T-cell (primary cell): Measurements from ENCODE around the gene CRTC1. TPM values are rescaled to one million over a fixed set of nuclear protein-coding genes. Genes with fewer than 3 reads are reported as not detected.

Experiments used
- ATAC-seq, 4 experiments: fragments of 200-7000 bp in 3 of 4; fragments of 150-1000 bp in 1 of 4; cut with Tn5 transposase; replicated peaks in 1 of 4; 1 replicate in 3 of 4; 2 replicates in 1 of 4; pipeline ENCODE4 v1.10.0; 2021; ENCODE audit warnings: moderate library complexity in 3 of 4, mild to moderate bottlenecking in 2 of 4, moderate number of reproducible peaks in 1 of 4
- CTCF ChIA-PET, 2 donors: fragments of 300-600 bp; sonication (Branson Sonifier 250); formaldehyde crosslinking; loops; one replicate each; lab custom pipeline; 2022; ENCODE audit warnings: antibody characterized with exemption in 2 of 2; lab: Charles Lee
- POLR2A ChIA-PET, 2 donors: fragments of 300-600 bp; sonication (Branson Sonifier 250); formaldehyde crosslinking; loops; one replicate each; lab custom pipeline; 2022; ENCODE audit warnings: antibody characterized with exemption in 2 of 2; lab: Charles Lee
- DNase-seq, 35 experiments: peaks; one replicate each; pipeline versions ENCODE4 v3.0.0 to v3.0.0-alpha.2; 2013 to 2023
- H3K27ac ChIP-seq: one replicate; pipeline ENCODE4 v1.5.1; 2013; ENCODE audit warnings: low read length
- H3K27me3 ChIP-seq, 2 experiments: replicated peaks in 1 of 2; 1 replicate in 1 of 2; 2 replicates in 1 of 2; pipeline versions ENCODE4 v1.6.1 to v1.7.0; 2013; ENCODE audit warnings: low read length in 1 of 2, mixed read lengths in 1 of 2; ENCODE audit not compliant: control insufficient read depth in 2 of 2, insufficient read depth in 2 of 2; ENCODE audit errors: extremely low read depth in 1 of 2
- H3K36me3 ChIP-seq, 2 donors: 1 replicate in 1 of 2; 2 replicates in 1 of 2; pipeline versions ENCODE4 v1.6.1 to v1.7.0; 2013; ENCODE audit warnings: low read length in 1 of 2; ENCODE audit not compliant: control insufficient read depth in 2 of 2, insufficient read depth in 1 of 2; ENCODE audit errors: extremely low read depth in 1 of 2
- H3K4me1 ChIP-seq, 2 experiments: 1 replicate in 1 of 2; 2 replicates in 1 of 2; pipeline versions ENCODE4 v1.6.1 to v1.7.0; 2013; ENCODE audit warnings: low read length in 2 of 2, mixed read lengths in 1 of 2; ENCODE audit not compliant: insufficient read depth in 2 of 2, control insufficient read depth in 1 of 2; ENCODE audit errors: extremely low read depth in 1 of 2
- H3K4me3 ChIP-seq, 2 donors: 1 replicate in 1 of 2; 2 replicates in 1 of 2; pipeline versions ENCODE4 v1.5.1 to v1.7.0; 2013; ENCODE audit warnings: mild to moderate bottlenecking in 2 of 2, low read length in 1 of 2, moderate library complexity in 1 of 2; ENCODE audit not compliant: control insufficient read depth in 1 of 2; ENCODE audit errors: extremely low read depth in 1 of 2
- H3K9me3 ChIP-seq: 2 replicates; pipeline ENCODE4 v1.7.0; 2013
- H3K27ac Mint-ChIP-seq, 2 donors: one replicate each; pipeline ENCODE4 v1.8.0; 2020 to 2021; ENCODE audit warnings: mild to moderate bottlenecking in 2 of 2, mixed read lengths in 2 of 2
- H3K27me3 Mint-ChIP-seq, 2 donors: one replicate each; pipeline ENCODE4 v1.8.0; 2021 to 2022; ENCODE audit warnings: mixed read lengths in 2 of 2
- H3K36me3 Mint-ChIP-seq: one replicate; pipeline ENCODE4 v1.8.0; 2021; ENCODE audit warnings: mixed read lengths
- H3K4me1 Mint-ChIP-seq, 3 donors: one replicate each; pipeline ENCODE4 v1.8.0; 2020 to 2022; ENCODE audit warnings: mixed read lengths in 3 of 3, mild to moderate bottlenecking in 1 of 3
- H3K4me3 Mint-ChIP-seq, 3 donors: one replicate each; pipeline ENCODE4 v1.8.0; 2020 to 2022; ENCODE audit warnings: mild to moderate bottlenecking in 3 of 3, mixed read lengths in 3 of 3, moderate library complexity in 3 of 3
- H3K9me3 Mint-ChIP-seq, 3 donors: one replicate each; pipeline ENCODE4 v1.8.0; 2020 to 2022; ENCODE audit warnings: mixed read lengths in 3 of 3
- WGBS: methylation state at CpG from one replicate; pipeline ENCODE4 v1.1.5; 2013; ENCODE audit warnings: missing lambda C conversion rate; ENCODE audit not compliant: insufficient coverage; 5-methylcytosine and 5-hydroxymethylcytosine counted together
- total RNA-seq, 35 experiments: library from RNA in 6 of 35; stranded (reverse) in 6 of 35; fragments of 120-200 nt in 1 of 35; gene quantifications; one replicate each; pipeline versions ENCODE4 v1.2.1 to v1.2.4 and lab custom pipeline; 2013 to 2026

The CRTC1 gene
- total RNA-seq, 5 donors from 2014 or later (not counting 1 experiment from before 2014, with no cell fraction given): 19.6 to 26.9 (median 25.0) TPM

DNA sequence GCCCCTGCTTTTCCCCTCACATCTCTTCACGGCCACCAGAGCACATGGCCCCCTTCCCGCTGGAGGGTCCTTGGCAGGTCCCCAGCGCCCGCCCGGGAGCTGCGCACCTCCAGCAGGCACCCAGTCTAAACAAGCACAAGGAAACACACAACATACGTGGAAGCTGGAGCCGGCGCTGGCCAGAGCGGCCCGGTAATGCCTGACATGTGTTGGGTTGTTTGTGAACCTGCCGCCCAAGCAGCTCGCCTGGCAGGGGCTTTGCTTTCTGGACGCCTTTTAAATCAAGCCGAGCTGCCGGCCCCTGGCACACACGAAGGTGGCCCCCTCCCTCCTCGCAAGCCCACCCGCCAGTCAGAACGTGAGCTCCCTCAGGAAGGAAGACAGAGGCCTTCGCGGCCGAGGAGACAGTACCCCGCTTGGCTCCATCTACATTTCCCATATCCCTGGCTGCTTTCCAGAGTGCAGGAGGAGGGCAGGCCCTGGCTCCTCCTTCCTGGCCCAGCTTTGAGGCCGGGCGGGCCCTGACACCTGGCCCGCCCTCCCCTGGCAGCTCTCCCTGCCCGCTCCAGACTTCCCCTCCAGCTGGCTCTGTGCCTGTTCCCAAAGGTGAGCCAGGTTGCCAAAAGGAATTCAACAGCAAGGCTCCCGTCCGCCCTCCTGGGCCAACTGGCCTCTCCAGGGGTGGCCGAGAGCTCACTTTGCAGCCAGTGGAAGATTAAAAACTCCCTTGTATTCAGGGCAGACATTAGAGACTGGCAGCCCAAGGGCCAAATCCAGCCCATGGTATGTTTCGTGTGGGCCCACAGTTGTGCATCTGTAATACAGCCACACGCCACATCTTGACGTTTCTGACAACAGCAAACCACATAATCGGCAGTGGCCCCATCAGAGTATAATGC lies 78.9 kb downstream of the CRTC1 start:
- CTCF ChIA-PET: interaction anchor here in 1 of 2 donors (0.6 kb wide), 1 partner anchor 397 kb away, joined by 3 read pairs; no protein-coding TSS in a partner anchor

DNA sequence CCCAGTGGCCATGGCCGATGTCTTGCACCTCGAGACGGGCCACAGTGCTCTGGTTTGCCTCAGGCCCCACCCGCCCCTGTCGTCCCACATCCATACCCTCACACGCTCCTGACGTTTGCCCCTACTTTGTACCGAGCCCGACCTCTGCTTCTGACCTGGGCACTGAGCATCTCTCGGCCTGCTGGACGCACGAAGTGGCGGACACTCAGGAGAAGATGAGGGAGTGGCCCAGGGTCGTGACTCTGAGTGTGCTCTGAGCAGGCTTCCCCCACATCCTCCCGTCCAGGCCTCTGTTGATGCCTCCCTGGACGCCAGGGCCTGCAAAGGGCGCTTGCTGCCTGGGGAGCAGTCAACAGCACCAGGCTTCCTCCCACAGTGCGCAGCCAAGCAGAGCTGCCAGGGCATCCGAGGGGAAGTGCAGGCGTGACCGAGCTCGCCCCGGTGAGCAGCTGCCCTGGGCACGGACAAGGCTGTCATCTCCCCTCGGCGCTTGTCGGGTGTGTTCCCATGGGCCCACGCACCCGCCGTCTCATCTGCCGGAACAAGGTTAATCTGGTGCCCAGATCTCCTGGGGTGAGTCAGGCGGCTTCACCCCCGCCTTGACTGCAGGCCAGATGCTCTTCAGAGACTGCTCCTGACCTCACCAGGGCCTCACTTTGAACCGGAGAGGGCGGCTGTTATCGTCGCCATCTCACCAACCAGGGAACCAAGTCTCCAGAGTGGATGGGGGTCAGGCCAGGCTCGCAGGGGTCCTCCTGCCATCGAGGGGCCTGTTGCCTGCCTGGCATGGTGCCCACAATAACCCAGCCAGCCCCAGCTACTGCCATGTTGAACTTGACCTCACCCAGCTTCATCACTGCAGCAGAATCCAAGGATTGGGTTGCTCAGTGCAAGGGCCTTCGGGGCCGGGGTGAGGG lies 80.5 kb downstream of the CRTC1 start:
- WGBS: 91% methylated on average over 28 of the region's 41 CpGs
- H3K4me3 Mint-ChIP-seq: no peak overlapping the region
- POLR2A ChIA-PET: interaction anchor here in 1 of 2 donors (0.6 kb wide), 1 partner anchor 1593 kb away, joined by 5 read pairs; no protein-coding TSS in a partner anchor
- H3K27me3 Mint-ChIP-seq: no peaks in the 10 kb centered on the region
- H3K4me3 ChIP-seq: no peak overlapping the region
- CTCF ChIA-PET: no interaction called here
- H3K27me3 ChIP-seq: no peaks in the 10 kb centered on the region
- H3K4me1 Mint-ChIP-seq: no peaks in the 10 kb centered on the region
- H3K27ac ChIP-seq: no peak overlapping the region
- no peak for DNase-seq
- peak in 1 of 4 experiments; percentile 17 for ATAC-seq
- H3K9me3 Mint-ChIP-seq: no peaks in the 10 kb centered on the region
- no peak overlapping the region for H3K27ac Mint-ChIP-seq
- no peaks in the 10 kb centered on the region for H3K9me3 ChIP-seq
- peaks cover 8% of the 10 kb centered on the region for H3K36me3 Mint-ChIP-seq
- H3K36me3 ChIP-seq: no peaks in the 10 kb centered on the region
- H3K4me1 ChIP-seq: no peaks in the 10 kb centered on the region

More for the DNA sequence above, 78.9 kb downstream of the CRTC1 start:
- no peaks in the 10 kb centered on the region for H3K4me1 Mint-ChIP-seq
- H3K4me3 Mint-ChIP-seq: no peak overlapping the region
- no peaks in the 10 kb centered on the region for H3K27me3 Mint-ChIP-seq
- ATAC-seq (no peak), DNase-seq (no peak)
- no peak overlapping the region for H3K4me3 ChIP-seq
- POLR2A ChIA-PET: no interaction called here
- no peaks in the 10 kb centered on the region for H3K9me3 Mint-ChIP-seq
- no peak overlapping the region for H3K27ac ChIP-seq
- no peak overlapping the region for H3K27ac Mint-ChIP-seq
- WGBS: 81% methylated on average over 21 of the region's 35 CpGs
- H3K9me3 ChIP-seq: no peaks in the 10 kb centered on the region
- no peaks in the 10 kb centered on the region for H3K36me3 ChIP-seq
- H3K27me3 ChIP-seq: no peaks in the 10 kb centered on the region
- no peaks in the 10 kb centered on the region for H3K4me1 ChIP-seq
- peaks cover 4% of the 10 kb centered on the region for H3K36me3 Mint-ChIP-seq

DNA sequence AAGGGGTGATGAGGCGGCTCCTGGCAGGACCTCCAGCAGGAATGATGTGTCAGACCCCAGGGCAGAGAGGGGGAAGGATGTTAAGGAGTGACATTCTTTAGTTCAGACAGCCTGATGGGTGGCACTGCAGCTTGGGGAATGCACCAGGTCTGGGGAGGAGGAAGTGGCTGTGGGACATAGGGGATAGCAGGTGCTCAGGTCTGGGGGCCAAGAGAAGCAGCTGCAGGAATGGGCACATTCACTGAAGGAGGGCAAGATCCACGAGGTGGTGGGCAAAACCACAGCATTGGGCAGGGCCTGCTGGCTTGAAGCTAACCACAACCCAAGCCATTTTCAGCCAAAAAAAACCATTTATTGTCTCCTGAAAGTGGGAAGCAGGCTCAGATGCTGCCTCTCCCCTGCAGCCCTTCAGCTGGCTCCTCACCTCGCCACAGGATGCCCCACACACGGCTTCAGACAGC lies 81.1 kb downstream of the CRTC1 start:
- no peaks in the 10 kb centered on the region for H3K27me3 Mint-ChIP-seq
- H3K9me3 Mint-ChIP-seq: no peaks in the 10 kb centered on the region
- H3K4me3 Mint-ChIP-seq: no peak overlapping the region
- Histone ChIP-seq H3K4me1 (no peaks in the 10 kb centered on the region), H3K4me3 (no peak overlapping the region), H3K36me3 (peaks cover 0 to 2% of the 10 kb centered on the region in 2 donors), H3K9me3 (no peaks in the 10 kb centered on the region), H3K27me3 (no peaks in the 10 kb centered on the region), H3K27ac (no peak overlapping the region)
- 70% methylated on average over 2 of the region's 4 CpGs for WGBS
- ChIA-PET POLR2A (interaction anchor here in 1 of 2 donors (0.6 kb wide), 1 partner anchor 1594 kb away, joined by 5 read pairs; no protein-coding TSS in a partner anchor), CTCF (no interaction called here)
- ATAC-seq: no peak
- no peak overlapping the region for H3K27ac Mint-ChIP-seq
- no peak for DNase-seq
- H3K36me3 Mint-ChIP-seq: peaks cover 8% of the 10 kb centered on the region
- H3K4me1 Mint-ChIP-seq: no peaks in the 10 kb centered on the region

DNA sequence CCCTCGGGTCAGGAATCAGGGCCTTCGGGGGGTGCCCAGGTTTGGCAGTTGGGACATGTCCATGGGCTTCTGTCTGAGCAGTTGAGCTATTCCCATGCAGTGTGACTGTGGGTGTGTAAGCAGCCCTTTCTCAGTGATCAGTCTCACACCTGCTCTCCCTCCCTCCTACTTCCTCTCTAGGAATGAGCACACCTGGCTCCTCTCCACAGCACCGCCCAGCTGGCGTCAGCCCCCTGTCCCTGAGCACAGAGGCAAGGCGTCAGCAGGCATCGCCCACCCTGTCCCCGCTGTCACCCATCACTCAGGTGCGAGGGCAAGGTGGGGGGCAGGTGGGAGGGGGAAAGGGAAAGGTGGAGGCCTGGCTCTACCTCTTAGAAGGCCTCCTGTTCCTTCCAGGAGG lies 81.7 kb downstream of the CRTC1 start:
- no peak overlapping the region for H3K27ac ChIP-seq
- H3K9me3 Mint-ChIP-seq: no peaks in the 10 kb centered on the region
- no peaks in the 10 kb centered on the region for H3K4me1 Mint-ChIP-seq
- no peaks in the 10 kb centered on the region for H3K27me3 Mint-ChIP-seq
- ATAC-seq: no peak
- no peaks in the 10 kb centered on the region for H3K9me3 ChIP-seq
- ChIA-PET CTCF (no interaction called here), POLR2A (no interaction called here)
- no peak overlapping the region for H3K4me3 ChIP-seq
- H3K27me3 ChIP-seq: no peaks in the 10 kb centered on the region
- WGBS: 70% methylated on average over 2 of the region's 8 CpGs
- no peak overlapping the region for H3K27ac Mint-ChIP-seq
- no peaks in the 10 kb centered on the region for H3K4me1 ChIP-seq
- H3K4me3 Mint-ChIP-seq: no peak overlapping the region
- no peak for DNase-seq
- H3K36me3 ChIP-seq: peaks cover 0 to 2% of the 10 kb centered on the region in 2 donors
- peaks cover 8% of the 10 kb centered on the region for H3K36me3 Mint-ChIP-seq

DNA sequence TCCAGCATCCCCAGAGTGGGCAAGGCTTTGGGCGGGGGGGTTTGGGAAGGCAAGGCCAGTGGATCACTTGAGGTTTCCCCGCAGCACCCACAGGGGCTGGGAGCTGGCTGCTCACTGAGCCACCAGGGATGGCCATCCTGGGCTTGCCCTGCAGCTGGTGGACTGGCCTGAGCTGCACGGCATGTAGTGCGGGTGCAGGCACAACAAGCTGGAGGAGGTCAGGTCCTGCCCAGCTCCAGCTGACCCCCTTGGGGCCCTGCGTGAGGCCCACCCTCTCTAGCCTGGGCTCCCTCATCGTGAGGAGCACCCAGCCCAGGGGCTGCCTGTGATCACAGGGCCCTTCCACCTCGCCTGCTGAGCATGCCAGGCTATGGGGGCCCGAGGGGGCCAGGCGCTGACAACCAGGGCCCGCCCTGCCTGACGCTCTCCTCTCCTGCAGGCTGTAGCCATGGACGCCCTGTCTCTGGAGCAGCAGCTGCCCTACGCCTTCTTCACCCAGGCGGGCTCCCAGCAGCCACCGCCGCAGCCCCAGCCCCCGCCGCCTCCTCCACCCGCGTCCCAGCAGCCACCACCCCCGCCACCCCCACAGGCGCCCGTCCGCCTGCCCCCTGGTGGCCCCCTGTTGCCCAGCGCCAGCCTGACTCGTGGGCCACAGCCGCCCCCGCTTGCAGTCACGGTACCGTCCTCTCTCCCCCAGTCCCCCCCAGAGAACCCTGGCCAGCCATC lies 84.7 kb downstream of the CRTC1 start:
- CTCF ChIA-PET: interaction anchor here in 1 of 2 donors (0.7 kb wide), 1 partner anchor 1089 kb away, joined by 4 read pairs; no protein-coding TSS in a partner anchor
- POLR2A ChIA-PET: no interaction called here

More for the DNA sequence above, 84.7 kb downstream of the CRTC1 start:
- Mint-ChIP-seq H3K4me3 (no peak overlapping the region), H3K36me3 (peaks cover 11% of the 10 kb centered on the region), H3K27me3 (no peaks in the 10 kb centered on the region), H3K9me3 (no peaks in the 10 kb centered on the region), H3K27ac (no peak overlapping the region), H3K4me1 (no peaks in the 10 kb centered on the region)
- no peak overlapping the region for H3K4me3 ChIP-seq
- H3K9me3 ChIP-seq: no peaks in the 10 kb centered on the region
- DNase-seq (no peak), ATAC-seq (no peak)
- peaks cover 0 to 2% of the 10 kb centered on the region in 2 donors for H3K36me3 ChIP-seq
- H3K4me1 ChIP-seq: no peaks in the 10 kb centered on the region
- H3K27ac ChIP-seq: no peak overlapping the region
- WGBS: 93% methylated on average over 11 of the region's 30 CpGs
- no peaks in the 10 kb centered on the region for H3K27me3 ChIP-seq
